DOHH2 (cell line): ENCODE measurements around the gene DLEU7.
A peak's percentile ranks its signal among the peaks of the same experiment; 100 is the strongest.

ENCODE experiments used
- H3F3A ChIP-seq: fragments of 200-600 bp; sonication (generic), shearing (Covaris generic); 2 replicates; pipeline ENCODE4 v1.6.0; 2016; ENCODE audit warnings: antibody characterized with exemption, mild to moderate bottlenecking; ENCODE audit not compliant: control insufficient read depth, insufficient read depth
- H3K27ac ChIP-seq: fragments of 200-600 bp; sonication (generic); 2 replicates; pipeline ENCODE4 v1.5.1; 2014; ENCODE audit warnings: low read depth, mild to moderate bottlenecking, low read length, moderate library complexity
- H3K27me3 ChIP-seq: fragments of 200-600 bp; sonication (generic); 2 replicates; pipeline ENCODE4 v1.6.1; 2014; ENCODE audit warnings: mild to moderate bottlenecking, low read length, mixed read lengths; ENCODE audit not compliant: control insufficient read depth
- H3K36me3 ChIP-seq: fragments of 200-600 bp; sonication (generic); 2 replicates; pipeline ENCODE4 v1.6.1; 2014; ENCODE audit warnings: mild to moderate bottlenecking, low read length, moderate library complexity, mixed read lengths; ENCODE audit not compliant: control insufficient read depth
- H3K4me1 ChIP-seq: fragments of 200-600 bp; sonication (generic); 2 replicates; pipeline ENCODE4 v1.6.1; 2014; ENCODE audit warnings: mild to moderate bottlenecking, low read length, mixed read lengths; ENCODE audit not compliant: control insufficient read depth
- H3K4me2 ChIP-seq: fragments of 200-600 bp; sonication (generic); 2 replicates; pipeline ENCODE4 v1.6.0; 2014; ENCODE audit warnings: mild to moderate bottlenecking, low read length, moderate library complexity
- H3K4me3 ChIP-seq: fragments of 200-600 bp; sonication (generic); 2 replicates; pipeline ENCODE4 v1.5.1; 2014; ENCODE audit warnings: mild to moderate bottlenecking, low read length, mixed read lengths
- H3K79me2 ChIP-seq: fragments of 200-600 bp; sonication (generic); 2 replicates; pipeline ENCODE4 v1.6.1; 2014; ENCODE audit warnings: mild to moderate bottlenecking, low read length, mixed read lengths; ENCODE audit not compliant: control insufficient read depth
- H3K9me2 ChIP-seq: fragments of 200-600 bp; sonication (generic); replicated peaks from 2 replicates; pipeline ENCODE4 v1.6.1; 2014; ENCODE audit warnings: mild to moderate bottlenecking, low read length, mixed read lengths; ENCODE audit not compliant: control insufficient read depth
- H3K9me3 ChIP-seq: fragments of 200-600 bp; sonication (generic); 2 replicates; pipeline ENCODE4 v1.6.1; 2014; ENCODE audit warnings: antibody characterized with exemption, low read length, mixed read lengths; ENCODE audit not compliant: control insufficient read depth, insufficient read depth
- H4K20me1 ChIP-seq: fragments of 200-600 bp; sonication (generic); 2 replicates; pipeline ENCODE4 v1.6.0; 2014; ENCODE audit warnings: low read depth, mild to moderate bottlenecking, antibody characterized with exemption, low read length, moderate library complexity; ENCODE audit not compliant: control insufficient read depth, insufficient read depth
- EZH2phosphoT487 ChIP-seq: fragments of 200-600 bp; sonication (generic); IDR thresholded peaks from 2 replicates; pipeline ENCODE4 v1.6.1; 2017; ENCODE audit warnings: borderline replicate concordance, mild to moderate bottlenecking, antibody characterized with exemption, low read length, moderate library complexity, mixed read lengths
- TF ChIP-seq, protein P1 (sequence below): fragments of 200-600 bp; sonication (generic); IDR thresholded peaks from one replicate; pipeline ENCODE4 v1.5.1; 2014; ENCODE audit warnings: antibody characterized with exemption, mild to moderate bottlenecking, low read depth, low read length; ENCODE audit not compliant: poor library complexity, severe bottlenecking

DLEU7 gene

DNA sequence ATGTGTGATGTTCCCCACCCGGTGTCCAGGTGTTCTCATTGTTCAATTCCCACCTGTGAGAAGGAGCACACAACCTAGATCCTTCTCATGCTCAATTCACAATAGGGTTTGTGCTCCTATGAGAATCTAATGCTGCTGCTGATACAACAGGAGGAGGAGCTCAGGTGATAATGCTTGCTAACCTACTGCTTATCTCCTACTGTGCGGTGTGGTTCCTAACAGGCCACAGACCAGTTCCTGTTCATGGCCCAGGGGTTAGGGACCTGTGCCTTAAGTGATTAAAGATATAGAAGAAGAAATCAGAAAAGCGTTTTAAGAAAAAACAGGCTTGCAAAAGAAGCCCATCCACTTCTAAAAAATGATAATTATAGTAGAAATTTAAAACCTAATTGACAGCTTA, 17.5 kb downstream of the DLEU7 start:
- Histone ChIP-seq H3K27me3 (no peaks in the 10 kb centered on the region), H3K27ac (no peak overlapping the region), H3K4me3 (no peak overlapping the region), H3K9me3 (no peaks in the 10 kb centered on the region), H3K36me3 (no peaks in the 10 kb centered on the region), H4K20me1 (no peaks in the 10 kb centered on the region), H3K9me2 (no peaks in the 10 kb centered on the region), H3K4me1 (no peaks in the 10 kb centered on the region), H3K4me2 (no peak overlapping the region), H3K79me2 (no peaks in the 10 kb centered on the region), H3F3A (no peaks in the 10 kb centered on the region)
- no peak for TF ChIP-seq EZH2phosphoT487
- TF ChIP-seq, protein P1, sequence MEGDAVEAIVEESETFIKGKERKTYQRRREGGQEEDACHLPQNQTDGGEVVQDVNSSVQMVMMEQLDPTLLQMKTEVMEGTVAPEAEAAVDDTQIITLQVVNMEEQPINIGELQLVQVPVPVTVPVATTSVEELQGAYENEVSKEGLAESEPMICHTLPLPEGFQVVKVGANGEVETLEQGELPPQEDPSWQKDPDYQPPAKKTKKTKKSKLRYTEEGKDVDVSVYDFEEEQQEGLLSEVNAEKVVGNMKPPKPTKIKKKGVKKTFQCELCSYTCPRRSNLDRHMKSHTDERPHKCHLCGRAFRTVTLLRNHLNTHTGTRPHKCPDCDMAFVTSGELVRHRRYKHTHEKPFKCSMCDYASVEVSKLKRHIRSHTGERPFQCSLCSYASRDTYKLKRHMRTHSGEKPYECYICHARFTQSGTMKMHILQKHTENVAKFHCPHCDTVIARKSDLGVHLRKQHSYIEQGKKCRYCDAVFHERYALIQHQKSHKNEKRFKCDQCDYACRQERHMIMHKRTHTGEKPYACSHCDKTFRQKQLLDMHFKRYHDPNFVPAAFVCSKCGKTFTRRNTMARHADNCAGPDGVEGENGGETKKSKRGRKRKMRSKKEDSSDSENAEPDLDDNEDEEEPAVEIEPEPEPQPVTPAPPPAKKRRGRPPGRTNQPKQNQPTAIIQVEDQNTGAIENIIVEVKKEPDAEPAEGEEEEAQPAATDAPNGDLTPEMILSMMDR = no peak

DNA sequence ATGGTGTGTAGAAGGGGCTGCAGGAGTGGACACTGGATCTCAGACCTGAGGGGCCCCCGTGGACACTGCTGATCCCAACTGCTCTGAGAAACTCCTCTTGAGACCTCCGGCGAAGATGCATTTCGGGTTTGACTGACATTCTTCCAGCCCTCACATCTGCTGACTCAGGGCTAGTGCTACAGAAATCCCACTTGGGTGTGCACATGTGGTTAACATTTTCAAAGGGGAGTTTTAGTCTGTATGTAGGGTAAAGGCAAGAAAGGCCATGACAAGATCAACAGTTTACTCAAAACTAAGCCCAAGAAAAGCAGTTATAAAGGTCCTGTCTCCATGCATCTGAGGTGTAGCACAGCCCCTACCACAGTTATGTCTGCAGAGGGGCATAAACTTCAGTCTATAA, 31.2 kb downstream of the DLEU7 start:
- no peak for TF ChIP-seq EZH2phosphoT487
- TF ChIP-seq, protein P1 = no peak
- H3K27ac ChIP-seq = no peak overlapping the region
- no peaks in the 10 kb centered on the region for H3K36me3 ChIP-seq
- no peak overlapping the region for H3K4me2 ChIP-seq
- no peaks in the 10 kb centered on the region for H3K27me3 ChIP-seq
- no peaks in the 10 kb centered on the region for H3K9me3 ChIP-seq
- no peaks in the 10 kb centered on the region for H3K9me2 ChIP-seq
- H3F3A ChIP-seq = 0 out of 2 replicates have a peak, but pooled peaks cover 3% of the 10 kb centered on the region
- H3K79me2 ChIP-seq = no peaks in the 10 kb centered on the region
- H4K20me1 ChIP-seq = no peaks in the 10 kb centered on the region
- H3K4me3 ChIP-seq = no peak overlapping the region
- H3K4me1 ChIP-seq = peaks cover 22% of the 10 kb centered on the region

DNA sequence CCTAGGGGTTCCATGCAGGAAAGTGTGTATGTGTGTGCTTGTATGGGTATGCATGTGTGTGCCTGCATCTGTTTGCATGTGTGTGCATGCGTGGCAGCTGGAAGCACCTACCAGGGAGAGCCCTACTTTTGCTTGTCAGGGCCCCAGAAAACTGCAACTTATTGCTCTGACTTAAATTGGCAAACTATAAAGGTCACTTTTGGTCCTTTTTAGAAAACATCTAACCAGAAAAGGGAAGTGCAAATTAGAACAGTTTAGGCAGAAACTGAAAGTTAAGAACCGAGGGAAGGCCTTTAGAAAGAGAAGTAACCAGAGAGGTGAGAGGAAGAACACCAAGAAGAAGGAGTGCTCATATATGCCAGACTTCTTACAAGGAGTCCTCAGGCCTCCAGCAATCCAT, 32.5 kb downstream of the DLEU7 start:
- H3K4me3 ChIP-seq = peak overlapping the region; percentile 58
- H3K27ac ChIP-seq = peak overlapping the region; percentile 57
- H3K27me3 ChIP-seq = no peaks in the 10 kb centered on the region
- no peaks in the 10 kb centered on the region for H3K36me3 ChIP-seq
- H3K9me3 ChIP-seq = peaks cover 3% of the 10 kb centered on the region
- no peaks in the 10 kb centered on the region for H3K9me2 ChIP-seq
- TF ChIP-seq, protein P1 = no peak
- no peak for TF ChIP-seq EZH2phosphoT487
- no peaks in the 10 kb centered on the region for H4K20me1 ChIP-seq
- no peaks in the 10 kb centered on the region for H3K79me2 ChIP-seq
- H3K4me2 ChIP-seq = peak overlapping the region; percentile 78
- peaks cover 22% of the 10 kb centered on the region for H3K4me1 ChIP-seq
- H3F3A ChIP-seq = 0 out of 2 replicates have a peak, but pooled peaks cover 3% of the 10 kb centered on the region
